GOT3 (cell line): ENCODE measurements around the gene RSRC2.
A peak's percentile ranks its signal among the peaks of the same experiment; 100 is the strongest.
"Not testable (repeated sequence)": the region's sequence is repeated elsewhere in the genome, so short reads cannot be mapped to it uniquely, and the experiment has no call there.

ENCODE experiments used
- DNase-seq: peaks from one replicate; lab custom pipeline; 2025; ENCODE audit warnings: mixed read lengths; lab: John Stamatoyannopoulos, UW

Gene RSRC2

DNA sequence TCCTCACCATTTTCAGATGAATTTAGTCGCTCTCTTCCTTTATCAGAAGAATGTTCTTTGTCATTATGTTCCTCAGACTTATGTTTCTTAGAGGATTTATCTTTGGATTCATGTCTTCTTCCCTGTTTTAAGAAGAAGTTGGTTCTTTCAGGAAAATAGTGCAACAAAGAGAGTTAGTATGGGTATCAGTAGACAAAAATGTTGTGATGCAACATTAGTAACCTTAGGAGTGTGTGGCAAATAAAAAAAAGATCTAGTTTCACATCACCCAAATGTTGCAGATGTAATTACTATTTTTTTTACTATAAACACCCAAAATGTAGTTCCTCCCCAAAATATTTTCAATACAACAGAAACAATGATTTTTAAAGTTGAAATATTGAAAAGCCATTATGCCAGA is 7.8 kb downstream of the RSRC2 start:
- DNase-seq, result no peak

- DNase-seq, result no peak
These were observed 8.9 kb downstream of the RSRC2 start for GRCh38 chr12:122517877-122518276.

DNA sequence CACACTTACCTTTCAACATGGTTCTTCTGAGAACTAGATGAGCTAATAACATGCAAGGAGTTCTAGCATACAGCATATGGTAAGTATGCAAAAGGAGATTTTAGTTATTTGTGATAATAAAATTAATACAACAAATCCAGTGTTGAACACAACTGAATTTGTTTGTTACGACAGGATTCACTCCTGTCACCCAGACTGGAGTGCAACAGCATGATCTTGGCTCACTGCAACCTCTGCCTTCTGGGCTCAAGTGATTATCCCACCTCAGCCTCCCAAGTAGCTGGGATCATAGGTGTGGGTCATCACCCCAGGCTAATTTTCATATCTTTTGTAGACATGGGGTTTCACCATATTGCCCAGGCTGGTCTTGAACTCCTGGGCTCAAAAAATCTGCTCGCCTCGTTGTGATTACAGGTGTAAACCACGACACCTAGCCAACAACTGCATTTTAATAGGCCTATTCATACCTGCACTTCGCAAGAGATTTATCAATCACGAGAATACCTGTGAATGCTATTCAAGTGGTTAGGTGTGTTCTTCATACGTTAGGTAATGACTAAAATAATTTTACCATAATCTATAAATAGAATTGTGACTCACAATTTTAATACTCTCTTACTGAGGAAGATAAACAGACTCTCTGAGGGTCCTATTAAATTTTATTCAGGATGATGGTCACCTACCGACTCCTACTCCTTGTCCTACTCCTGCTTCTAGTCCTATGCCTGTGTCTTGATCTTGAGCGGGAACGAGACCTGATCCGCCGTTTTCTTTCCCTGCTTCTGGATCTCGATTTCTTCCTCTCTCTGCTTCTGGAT is 10.0 kb downstream of the RSRC2 start:
- DNase-seq, result no peak

GRCh38 chr12:122515275-122515674 is 11.5 kb downstream of the RSRC2 start:
- no peak for DNase-seq

DNA sequence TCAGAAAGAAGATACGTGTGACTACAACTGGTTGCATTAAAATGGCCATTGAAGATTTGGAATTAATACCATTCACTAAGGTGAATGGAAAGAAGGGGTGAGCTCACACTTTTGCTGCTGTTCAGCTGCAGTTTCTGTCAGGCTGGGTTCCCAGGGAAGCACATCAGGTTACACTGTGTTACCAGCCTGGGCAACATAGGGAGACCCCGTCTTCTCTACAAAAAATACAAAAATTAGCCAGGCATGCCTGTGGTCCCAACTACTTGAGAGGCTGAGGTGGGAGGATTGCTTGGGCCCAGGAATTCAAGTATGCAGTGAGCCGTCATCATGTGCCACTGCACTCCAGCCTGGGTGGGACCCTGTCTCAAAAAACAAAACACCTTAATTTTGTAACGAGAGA is 13.1 kb downstream of the RSRC2 start:
- no peak for DNase-seq

DNA sequence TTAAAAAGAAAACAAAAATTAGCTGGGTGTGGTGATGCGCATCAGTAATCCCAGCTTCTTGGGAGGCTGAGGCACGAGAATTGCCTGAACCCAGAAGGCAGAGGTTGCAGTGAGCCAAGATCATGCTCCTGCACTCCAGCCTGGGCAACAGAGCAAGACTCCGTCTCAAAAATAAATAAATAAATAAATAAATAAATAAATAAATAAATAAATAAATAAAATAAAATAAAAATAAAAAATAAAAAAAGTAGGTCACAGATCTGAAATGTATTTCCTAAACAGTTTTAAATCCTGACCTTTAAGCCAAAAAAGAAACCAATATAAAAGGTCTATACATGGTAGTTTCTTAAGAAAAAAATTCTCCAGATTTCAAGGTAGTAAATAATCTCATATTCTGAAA is 13.7 kb downstream of the RSRC2 start:
- DNase-seq, result not testable (repeated sequence)

- DNase-seq, result no peak
These were observed 18.6 kb downstream of the RSRC2 start for GRCh38 chr12:122508163-122508562.

- no peak for DNase-seq
These were observed 20.3 kb downstream of the RSRC2 start for GRCh38 chr12:122506393-122506938.

DNA sequence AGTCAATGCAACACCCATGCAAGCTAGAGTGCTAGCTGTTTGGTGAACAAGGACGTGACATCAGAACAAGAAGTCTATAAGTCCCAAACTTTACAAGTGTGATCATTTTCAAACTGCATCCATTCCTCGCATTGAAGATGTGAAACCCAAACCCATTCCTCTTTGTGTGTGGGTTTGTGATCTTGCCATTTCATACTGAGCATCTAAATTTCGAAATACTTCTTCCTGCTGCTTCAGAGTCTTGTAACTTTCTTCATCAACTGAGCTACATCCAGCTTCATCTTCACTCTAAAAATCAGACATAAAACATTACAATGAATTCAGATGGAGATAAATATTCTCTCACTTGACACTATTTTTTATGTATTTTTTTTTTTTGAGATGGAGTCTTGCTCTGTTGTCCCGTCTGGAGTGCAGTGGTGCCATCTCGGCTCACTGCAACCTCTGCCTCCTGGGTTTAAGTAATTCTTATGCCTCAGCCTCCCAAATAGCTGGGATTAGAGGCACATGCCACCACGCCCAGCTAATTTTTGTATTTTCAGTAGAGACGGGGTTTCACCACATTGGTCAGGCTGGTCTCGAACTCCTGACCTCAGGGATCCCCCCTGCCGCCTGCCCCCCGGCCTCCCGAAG is 21.2 kb downstream of the RSRC2 start:
- no peak for DNase-seq

DNA sequence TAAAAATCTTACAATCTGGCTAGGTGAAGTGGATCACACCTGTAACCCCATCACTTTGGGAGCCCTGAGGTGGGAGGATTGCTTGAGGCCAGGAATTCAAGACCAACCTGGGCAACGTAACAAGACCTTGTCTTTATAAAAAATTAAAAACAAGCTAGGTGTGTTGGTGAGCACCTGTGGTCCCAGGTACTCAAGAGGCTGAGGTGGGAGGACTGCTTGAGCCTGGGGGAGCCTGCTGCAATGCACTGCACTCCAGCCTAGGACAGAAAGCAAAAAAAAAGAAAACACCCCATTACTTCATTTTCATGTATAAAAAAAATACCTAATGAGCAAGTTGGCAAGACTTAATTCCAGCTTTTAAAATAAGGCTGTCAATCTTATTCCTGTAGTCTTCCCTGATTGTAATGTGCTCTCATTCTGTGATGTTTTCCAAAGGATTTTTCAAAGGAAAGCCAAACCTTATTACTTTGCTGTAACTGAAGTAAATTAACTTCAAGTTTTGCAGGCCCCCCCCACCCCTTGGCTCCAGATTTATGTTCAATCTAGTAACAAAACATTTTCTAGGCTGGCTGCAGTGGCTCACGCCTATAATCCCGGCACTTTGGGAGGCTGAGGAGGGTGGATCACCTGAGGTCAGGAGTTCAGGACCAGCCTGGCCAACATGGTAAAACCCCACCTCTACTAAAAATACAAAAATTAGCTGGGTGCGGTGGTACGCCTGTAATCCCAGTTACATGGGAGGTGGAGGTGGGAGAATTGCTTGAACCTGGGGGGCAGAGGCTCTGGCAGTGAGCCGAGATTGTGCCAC is 22.7 kb downstream of the RSRC2 start:
- DNase-seq, result no peak

DNA sequence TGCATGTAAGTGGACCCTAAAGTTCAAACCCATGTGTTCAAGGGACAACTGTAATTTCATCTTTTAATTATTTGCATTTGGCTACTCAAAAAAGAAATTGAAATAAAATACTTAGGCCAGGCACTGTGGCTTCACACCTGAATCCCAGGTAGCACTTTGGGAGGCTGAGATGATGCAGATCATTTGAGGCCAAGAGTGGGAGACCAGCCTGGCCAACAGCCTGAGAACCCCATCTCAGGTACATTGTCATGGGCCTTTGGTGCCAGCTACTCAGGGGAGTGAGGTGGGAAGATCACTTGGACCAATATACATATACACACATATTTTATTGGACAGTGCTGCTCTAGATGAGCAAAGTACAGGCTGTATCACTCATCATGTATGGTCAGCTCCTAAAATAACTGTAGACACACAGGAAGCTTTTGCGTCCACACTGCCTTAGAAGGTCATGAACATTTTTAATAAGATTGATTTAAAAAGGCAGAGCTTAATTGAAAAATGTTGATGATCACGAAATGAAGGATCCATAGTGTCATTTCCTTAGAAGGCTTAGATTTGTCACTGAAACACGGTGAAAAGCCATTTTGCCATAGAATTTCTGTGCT is 23.5 kb downstream of the RSRC2 start:
- DNase-seq, result no peak

- no peak for DNase-seq
These were observed 25.2 kb downstream of the RSRC2 start for GRCh38 chr12:122501489-122501989.

DNA sequence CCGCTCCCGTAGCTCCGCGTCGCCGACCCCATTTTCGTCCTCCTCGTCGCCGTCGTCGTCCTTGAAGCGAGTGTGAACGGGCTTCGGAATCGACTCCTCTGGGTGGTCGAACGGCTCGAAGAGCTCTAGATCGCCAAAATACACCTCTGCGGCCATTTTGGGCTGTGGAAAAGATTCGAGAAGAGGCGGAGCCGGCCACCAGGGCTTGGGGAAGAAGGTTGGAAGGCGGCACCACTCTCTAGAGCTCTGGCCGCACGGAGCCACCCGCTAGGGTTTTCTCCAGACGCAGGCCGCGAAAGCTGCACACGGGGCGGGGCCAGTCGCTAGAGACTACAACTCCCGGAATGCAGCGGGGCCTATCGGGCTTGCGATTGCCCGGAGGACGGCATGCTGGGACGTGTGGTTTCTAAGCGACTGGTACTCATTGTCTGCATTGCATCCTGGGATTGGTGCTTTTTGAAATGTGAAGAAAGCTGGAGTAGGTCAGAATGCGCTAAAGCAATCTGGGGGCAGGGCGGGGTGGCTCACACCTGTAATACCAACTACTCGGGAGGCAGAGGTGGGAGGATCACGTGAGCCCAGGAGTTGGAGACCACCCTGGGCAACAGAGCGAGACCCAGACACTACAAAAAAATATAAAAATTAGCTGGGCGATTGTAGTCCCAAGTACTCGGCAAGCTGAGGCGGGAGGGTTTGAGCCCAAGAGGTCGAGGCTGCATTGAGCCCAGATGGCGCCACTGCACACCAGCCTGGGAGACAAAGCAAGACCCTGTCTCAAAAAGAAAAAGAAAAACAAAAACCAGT is 25.8 kb downstream of the RSRC2 start, which contains the start of gene ZCCHC8:
ZCCHC8 (minus strand) TSS at position 248 of the 804 bp plus-strand sequence; CDS start at position 156, 92 bp downstream.
- DNase-seq, result peak; percentile 84

DNA sequence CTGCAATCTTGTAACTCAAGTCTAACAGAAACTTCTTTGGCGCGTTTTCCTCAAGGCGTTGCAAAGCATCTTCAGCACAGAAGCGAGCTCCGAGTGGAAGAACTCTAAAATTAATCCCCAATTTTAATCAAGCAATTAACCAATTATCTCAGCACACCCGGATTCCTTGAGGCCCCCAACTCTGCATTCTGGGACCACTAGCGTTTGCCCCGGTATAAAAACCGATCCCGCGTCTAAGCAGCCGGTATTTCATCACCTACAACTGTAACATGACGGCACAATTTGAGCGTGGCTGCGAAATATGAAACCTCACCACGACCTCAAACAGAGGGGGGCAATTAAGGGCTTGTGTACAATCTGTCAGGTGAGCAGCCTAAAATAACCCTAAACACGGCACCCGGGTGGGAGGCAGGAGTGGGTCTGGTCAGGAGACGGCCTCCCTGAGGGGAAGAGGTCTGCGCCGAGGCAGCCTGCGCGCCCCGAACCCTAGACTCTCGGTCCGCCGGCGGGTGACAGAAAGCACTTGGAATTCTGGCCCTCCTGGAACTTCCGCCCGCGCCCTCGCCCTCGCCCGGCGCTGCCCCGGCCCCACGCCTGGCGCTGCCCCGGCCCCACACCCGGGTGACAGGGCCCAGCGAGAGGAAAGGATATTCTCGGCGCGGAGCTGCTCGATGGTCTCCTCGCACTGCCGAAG is 26.6 kb downstream of the RSRC2 start:
- DNase-seq, result peak; percentile 50

DNA sequence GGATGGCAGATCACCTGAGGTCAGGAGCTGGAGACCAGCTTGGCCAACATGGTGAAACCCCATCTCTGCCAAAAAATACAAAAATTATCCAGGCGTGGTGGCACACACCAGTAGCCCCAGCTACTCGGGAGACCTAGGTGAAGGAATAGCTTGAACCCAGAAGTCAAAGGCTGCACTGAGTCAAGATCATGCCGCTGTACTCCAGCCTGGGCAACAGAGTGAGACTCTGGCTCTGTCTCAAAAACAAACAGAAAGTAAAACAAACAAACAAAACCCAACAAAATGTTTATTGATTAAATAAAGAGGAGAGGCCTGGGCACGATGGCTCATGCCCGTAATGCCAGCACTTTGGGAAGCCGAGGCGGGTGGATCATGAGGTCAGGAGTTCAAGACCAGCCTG is 31.5 kb downstream of the RSRC2 start:
- no peak for DNase-seq

DNA sequence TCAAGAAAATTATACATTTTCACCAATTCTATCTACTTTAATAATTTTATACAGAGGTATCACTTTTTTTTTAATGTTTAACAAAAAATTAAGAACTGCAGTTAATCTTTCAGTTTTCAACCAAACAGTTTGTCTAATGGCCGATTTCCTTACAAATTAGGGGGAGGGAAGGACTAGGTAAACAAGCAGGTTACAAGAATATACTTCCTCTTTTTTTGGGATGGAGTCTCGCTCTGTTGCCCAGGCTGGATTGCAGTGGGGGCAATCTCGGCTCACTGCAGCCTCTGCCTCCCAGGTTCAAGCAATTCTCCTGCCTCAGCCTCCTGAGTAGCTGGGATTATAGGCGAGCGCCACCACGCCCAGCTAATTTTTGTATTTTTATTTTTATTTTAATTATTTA is 33.5 kb downstream of the RSRC2 start:
- DNase-seq, result not testable (repeated sequence)

DNA sequence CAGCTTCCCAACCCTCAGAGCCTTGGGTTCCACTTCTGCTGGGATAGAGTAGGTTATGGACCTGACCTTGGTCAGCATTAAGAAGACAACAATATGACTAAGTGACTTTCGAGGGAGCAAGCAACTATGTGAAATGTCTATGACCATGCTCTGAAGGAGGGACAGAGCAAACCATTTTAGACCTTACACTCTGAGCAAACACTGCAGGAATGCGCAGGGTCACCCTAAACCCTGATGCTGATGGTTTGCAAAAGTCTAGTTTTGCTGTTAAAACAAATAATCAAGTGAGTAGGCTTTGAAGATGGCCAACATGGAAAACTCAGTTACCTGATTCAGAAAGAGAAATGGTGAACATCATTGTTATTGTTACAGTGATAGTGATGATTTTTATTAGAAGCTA is 34.7 kb downstream of the RSRC2 start:
- no peak for DNase-seq

DNA sequence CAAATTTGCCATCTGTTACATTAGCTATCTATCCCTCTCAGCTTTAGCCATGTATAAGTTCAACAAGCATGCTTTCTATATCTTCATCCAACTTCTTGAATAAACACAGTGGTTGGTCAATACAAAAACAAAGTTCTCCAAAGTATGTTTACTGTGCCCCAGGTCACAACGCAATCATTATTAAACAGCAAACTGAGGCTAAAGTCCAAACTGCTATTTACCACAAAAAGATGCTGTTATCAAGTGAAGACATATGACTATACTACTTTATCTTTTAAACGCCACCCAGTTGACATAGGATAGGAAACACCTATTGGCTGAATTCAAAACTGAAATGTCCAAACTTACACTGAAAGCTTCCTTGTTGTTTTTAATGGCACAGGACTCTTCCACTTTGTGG is 37.7 kb downstream of the RSRC2 start:
- no peak for DNase-seq

GRCh38 chr12:122487807-122488206 is 38.9 kb downstream of the RSRC2 start:
- DNase-seq, result not testable (repeated sequence)

- no peak for DNase-seq
These were observed 39.8 kb downstream of the RSRC2 start for GRCh38 chr12:122486805-122487426.
